ENCODE results near the gene L3MBTL4. TPM values are rescaled to one million over a fixed set of nuclear protein-coding genes. Genes with fewer than 3 reads are reported as not detected.
"Not testable (repeated sequence)": the region's sequence is repeated elsewhere in the genome, so short reads cannot be mapped to it uniquely, and the experiment has no call there.

L3MBTL4 gene
- total RNA-seq, 2 donors from 2014 or later = 10.9 to 11.2 TPM

- no peak for DNase-seq
- no peak for ATAC-seq
- Histone ChIP-seq H3K4me1 (peaks cover 19% of the 10 kb centered on the region), H3K9me3 (no peaks in the 10 kb centered on the region), H3K27me3 (no peaks in the 10 kb centered on the region), H3K4me3 (no peak overlapping the region), H3K36me3 (replicated peaks in 1 of 2; ENCODE audit: insufficient read depth in 1 of 2, low read depth in 2 of 2) (no peaks in the 10 kb centered on the region), H3K27ac (no peak overlapping the region)
- intact Hi-C loops (cut with DNase I) = no loop called here
- 92% methylated on average over 7 of the region's 7 CpGs for WGBS, 2 donors
- TF ChIP-seq CTCF (IDR thresholded peaks at IDR 0.05) = no peak
- TF ChIP-seq POLR2A (IDR thresholded peaks at IDR 0.05) = no peak
Measured at GRCh38 chr18:6409933-6410332, 4.8 kb downstream of the L3MBTL4 start.

GRCh38 chr18:6408543-6408942 lies 6.2 kb downstream of the L3MBTL4 start:
- peaks cover 16% of the 10 kb centered on the region for H3K4me1 ChIP-seq
- H3K27ac ChIP-seq; DNase-seq; intact Hi-C loops (cut with DNase I); H3K4me3 ChIP-seq; ATAC-seq; H3K9me3 ChIP-seq; H3K36me3 ChIP-seq (replicated peaks in 1 of 2; ENCODE audit: insufficient read depth in 1 of 2, low read depth in 2 of 2); H3K27me3 ChIP-seq: not testable (repeated sequence)
- 90 to 98% methylated on average over 7 to 8 of the region's 8 CpGs for WGBS, 2 donors

- H3K4me3 ChIP-seq = no peak overlapping the region
- H3K27ac ChIP-seq = no peak overlapping the region
- WGBS, 2 donors = 68 to 85% methylated on average over 8 of the region's 8 CpGs
- no peak for TF ChIP-seq CTCF (IDR thresholded peaks at IDR 0.05)
- TF ChIP-seq POLR2A (IDR thresholded peaks at IDR 0.05) = no peak
- no peaks in the 10 kb centered on the region for H3K27me3 ChIP-seq
- intact Hi-C loops (cut with DNase I) = no loop called here
- DNase-seq (no peak), ATAC-seq (no peak)
- H3K4me1 ChIP-seq = peaks cover 5% of the 10 kb centered on the region
- H3K36me3 ChIP-seq (replicated peaks in 1 of 2; ENCODE audit: insufficient read depth in 1 of 2, low read depth in 2 of 2) = no peaks in the 10 kb centered on the region
- H3K9me3 ChIP-seq = no peaks in the 10 kb centered on the region
Measured at GRCh38 chr18:6406910-6407470, 7.7 kb downstream of the L3MBTL4 start.

GRCh38 chr18:6406075-6406909 lies 8.4 kb downstream of the L3MBTL4 start:
- DNase-seq (peak in 2 of 4 donors; percentile 8 to 60), ATAC-seq (peak; percentile 55)
- Histone ChIP-seq H3K27me3 (no peaks in the 10 kb centered on the region), H3K4me3 (no peak overlapping the region), H3K9me3 (no peaks in the 10 kb centered on the region), H3K36me3 (replicated peaks in 1 of 2; ENCODE audit: insufficient read depth in 1 of 2, low read depth in 2 of 2) (no peaks in the 10 kb centered on the region), H3K4me1 (peaks cover 5% of the 10 kb centered on the region), H3K27ac (no peak overlapping the region)
- intact Hi-C loops (cut with DNase I) = no loop called here
- no peak for TF ChIP-seq POLR2A (IDR thresholded peaks at IDR 0.05)
- no peak for TF ChIP-seq CTCF (IDR thresholded peaks at IDR 0.05)
- 63 to 67% methylated on average over 10 of the region's 10 CpGs for WGBS, 2 donors

- WGBS, 2 donors = 78% methylated on average over 8 to 11 of the region's 11 CpGs
- TF ChIP-seq CTCF (IDR thresholded peaks at IDR 0.05) (no peak), POLR2A (IDR thresholded peaks at IDR 0.05) (no peak)
- no peaks in the 10 kb centered on the region for H3K9me3 ChIP-seq
- no peak overlapping the region for H3K27ac ChIP-seq
- H3K4me3 ChIP-seq = no peak overlapping the region
- DNase-seq (no peak), ATAC-seq (no peak)
- H3K4me1 ChIP-seq = peaks cover 5% of the 10 kb centered on the region
- H3K27me3 ChIP-seq = no peaks in the 10 kb centered on the region
- H3K36me3 ChIP-seq (replicated peaks in 1 of 2; ENCODE audit: insufficient read depth in 1 of 2, low read depth in 2 of 2) = no peaks in the 10 kb centered on the region
- intact Hi-C loops (cut with DNase I) = no loop called here
Measured at GRCh38 chr18:6405237-6406074, 9.3 kb downstream of the L3MBTL4 start.

All from body of pancreas (tissue), 4 donors.